Suprapubic skin (tissue), 4 donors: ENCODE results near the gene ZNF677.
"Not testable (repeated sequence)": the region's sequence is repeated elsewhere in the genome, so short reads cannot be mapped to it uniquely, and the experiment has no call there.

Source experiments
- EP300 ChIP-seq: sonication (generic); formaldehyde crosslinking; IDR thresholded peaks from one replicate; pipeline ENCODE4 v1.6.1; 2017; ENCODE audit warnings: antibody characterized with exemption
- POLR2A ChIP-seq, 2 donors: fragments of 450-650 bp; IDR thresholded peaks; one replicate each; pipeline ENCODE4 v1.6.1; 2017; ENCODE audit warnings: antibody characterized with exemption in 2 of 2, mild to moderate bottlenecking in 2 of 2, moderate library complexity in 2 of 2
- POLR2AphosphoS5 ChIP-seq, 3 donors: sonication (generic); formaldehyde crosslinking; IDR thresholded peaks; one replicate each; pipeline ENCODE4 v1.6.1; 2017; ENCODE audit warnings: antibody characterized with exemption in 3 of 3
- TF ChIP-seq, protein P1 (sequence below), 2 donors: fragments of 200-600 bp in 1 of 2; fragments of 450-650 bp in 1 of 2; sonication (generic) in 1 of 2; IDR thresholded peaks; one replicate each; pipeline ENCODE4 v1.5.1; 2016 to 2019; ENCODE audit warnings: antibody characterized with exemption in 2 of 2, mild to moderate bottlenecking in 1 of 2, moderate library complexity in 1 of 2

DNA sequence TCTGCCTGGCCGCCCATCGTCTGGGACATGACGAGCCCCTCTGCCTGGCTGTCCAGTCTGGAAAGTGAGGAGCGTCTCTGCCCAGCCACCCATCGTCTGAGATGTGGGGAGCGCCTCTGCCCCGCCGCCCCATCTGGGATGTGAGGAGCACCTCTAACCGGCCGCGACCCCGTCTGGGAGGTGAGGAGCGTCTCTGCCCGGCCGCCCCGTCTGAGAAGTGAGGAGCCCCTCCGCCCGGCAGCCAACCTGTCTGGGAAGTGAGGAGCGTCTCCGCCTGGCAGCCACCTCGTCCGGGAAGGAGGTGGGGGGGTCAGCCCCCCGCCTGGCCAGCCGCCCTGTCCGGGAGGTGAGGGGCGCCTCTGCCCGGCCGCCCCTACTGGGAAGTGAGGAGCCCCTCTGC is 32.0 kb downstream of the ZNF677 start:
- TF ChIP-seq, protein P1, sequence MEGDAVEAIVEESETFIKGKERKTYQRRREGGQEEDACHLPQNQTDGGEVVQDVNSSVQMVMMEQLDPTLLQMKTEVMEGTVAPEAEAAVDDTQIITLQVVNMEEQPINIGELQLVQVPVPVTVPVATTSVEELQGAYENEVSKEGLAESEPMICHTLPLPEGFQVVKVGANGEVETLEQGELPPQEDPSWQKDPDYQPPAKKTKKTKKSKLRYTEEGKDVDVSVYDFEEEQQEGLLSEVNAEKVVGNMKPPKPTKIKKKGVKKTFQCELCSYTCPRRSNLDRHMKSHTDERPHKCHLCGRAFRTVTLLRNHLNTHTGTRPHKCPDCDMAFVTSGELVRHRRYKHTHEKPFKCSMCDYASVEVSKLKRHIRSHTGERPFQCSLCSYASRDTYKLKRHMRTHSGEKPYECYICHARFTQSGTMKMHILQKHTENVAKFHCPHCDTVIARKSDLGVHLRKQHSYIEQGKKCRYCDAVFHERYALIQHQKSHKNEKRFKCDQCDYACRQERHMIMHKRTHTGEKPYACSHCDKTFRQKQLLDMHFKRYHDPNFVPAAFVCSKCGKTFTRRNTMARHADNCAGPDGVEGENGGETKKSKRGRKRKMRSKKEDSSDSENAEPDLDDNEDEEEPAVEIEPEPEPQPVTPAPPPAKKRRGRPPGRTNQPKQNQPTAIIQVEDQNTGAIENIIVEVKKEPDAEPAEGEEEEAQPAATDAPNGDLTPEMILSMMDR (IDR thresholded peaks at IDR 0.05) = not testable (repeated sequence)
- not testable (repeated sequence) for TF ChIP-seq EP300; POLR2A (IDR thresholded peaks at IDR 0.05); POLR2AphosphoS5 (IDR thresholded peaks at IDR 0.05)
